Caco-2 (cell line): Measurements from ENCODE around the gene ANKRD23. TPM values are rescaled to one million over a fixed set of nuclear protein-coding genes. Genes with fewer than 3 reads are reported as not detected.

ENCODE experiments used
- BruUV-seq: library from RNA; stranded (reverse); fragments of 400-500 nt; replicated peaks from 2 replicates; lab custom pipeline; 2021; lab: Mats Ljungman, UMichigan
- CTCF ChIA-PET: fragments of 300-600 bp; sonication (Branson Sonifier 250); formaldehyde crosslinking; loops from one replicate; lab custom pipeline; 2022; ENCODE audit warnings: antibody characterized with exemption; lab: Charles Lee
- POLR2A ChIA-PET: fragments of 300-600 bp; sonication (Branson Sonifier 250); formaldehyde crosslinking; loops from one replicate; lab custom pipeline; 2022; ENCODE audit warnings: antibody characterized with exemption; lab: Charles Lee
- DNase-seq, 2 experiments: peaks; one replicate each; pipeline versions ENCODE4 v3.0.0 to v3.0.0-alpha.2; 2020 to 2022
- H3K27me3 ChIP-seq: replicated peaks from 2 replicates; pipeline ENCODE4 v1.6.0; 2011; ENCODE audit warnings: low read length; ENCODE audit not compliant: control insufficient read depth, insufficient read depth
- H3K36me3 ChIP-seq: 2 replicates; pipeline ENCODE4 v1.5.1; 2011; ENCODE audit warnings: low read length; ENCODE audit not compliant: control insufficient read depth, insufficient read depth
- H3K4me1 ChIP-seq: fragments of 250-450 bp; sonication (Bioruptor Pico); 2 replicates; pipeline ENCODE4 v1.5.1; 2020; ENCODE audit warnings: mild to moderate bottlenecking
- H3K4me3 ChIP-seq: 2 replicates; pipeline ENCODE4 v1.5.1; 2011; ENCODE audit warnings: low read depth, mild to moderate bottlenecking, control low read depth, low read length
- H3K9me3 ChIP-seq: fragments of 250-450 bp; sonication (Bioruptor Pico); 2 replicates; pipeline ENCODE4 v1.5.1; 2020; ENCODE audit warnings: mild to moderate bottlenecking, moderate library complexity
- H3K27ac Mint-ChIP-seq: one replicate; pipeline ENCODE4 v1.8.0; 2022; ENCODE audit warnings: mixed read lengths; ENCODE audit not compliant: unreplicated experiment
- H3K27me3 Mint-ChIP-seq: one replicate; pipeline ENCODE4 v1.8.0; 2022; ENCODE audit warnings: mixed read lengths; ENCODE audit not compliant: insufficient read depth, unreplicated experiment
- H3K36me3 Mint-ChIP-seq: one replicate; pipeline ENCODE4 v1.8.0; 2022; ENCODE audit warnings: mild to moderate bottlenecking, mixed read lengths; ENCODE audit not compliant: insufficient read depth, unreplicated experiment
- H3K4me1 Mint-ChIP-seq: one replicate; pipeline ENCODE4 v1.8.0; 2022; ENCODE audit warnings: low read depth, mixed read lengths; ENCODE audit not compliant: unreplicated experiment
- H3K4me3 Mint-ChIP-seq: one replicate; pipeline ENCODE4 v1.8.0; 2022; ENCODE audit warnings: mild to moderate bottlenecking, moderate library complexity, mixed read lengths; ENCODE audit not compliant: unreplicated experiment
- H3K9me3 Mint-ChIP-seq: one replicate; pipeline ENCODE4 v1.8.0; 2022; ENCODE audit warnings: mixed read lengths; ENCODE audit not compliant: unreplicated experiment
- intact Hi-C: fragments of 100-400 bp; cut with micrococcal nuclease; formaldehyde crosslinking; loops from one replicate; pipeline ENCODE4 v1.10.0; 2022; ENCODE audit not compliant: unreplicated experiment
- total RNA-seq: library from RNA; stranded (reverse); gene quantifications from 2 replicates; pipeline ENCODE4 v1.2.3, GENCODE V29; 2022
- TF ChIP-seq, protein P1 (sequence below), 2 experiments: fragments of 200-600 bp in 1 of 2; IDR thresholded peaks; 1 replicate in 1 of 2; 2 replicates in 1 of 2; pipeline versions ENCODE4 v1.5.1 to v1.8.0; 2011 to 2022; ENCODE audit warnings: antibody characterized with exemption in 1 of 2, control low read depth in 1 of 2, inconsistent platforms in 1 of 2, low read depth in 1 of 2, low read length in 1 of 2, mild to moderate bottlenecking in 1 of 2, moderate library complexity in 1 of 2; ENCODE audit not compliant: insufficient read depth in 1 of 2, severe bottlenecking in 1 of 2, unreplicated experiment in 1 of 2

ANKRD23 gene
- total RNA-seq, 1 experiment from 2014 or later: 2.5 TPM

- Histone ChIP-seq H3K4me1 (peaks cover 4% of the 10 kb centered on the region; the same call in 1 of the 2 replicates), H3K9me3 (no peaks in the 10 kb centered on the region), H3K36me3 (peaks cover 6% of the 10 kb centered on the region), H3K4me3 (no peak overlapping the region), H3K27me3 (no peaks in the 10 kb centered on the region)
- no peak for DNase-seq
- CTCF ChIA-PET: no interaction called here
- TF ChIP-seq, protein P1, sequence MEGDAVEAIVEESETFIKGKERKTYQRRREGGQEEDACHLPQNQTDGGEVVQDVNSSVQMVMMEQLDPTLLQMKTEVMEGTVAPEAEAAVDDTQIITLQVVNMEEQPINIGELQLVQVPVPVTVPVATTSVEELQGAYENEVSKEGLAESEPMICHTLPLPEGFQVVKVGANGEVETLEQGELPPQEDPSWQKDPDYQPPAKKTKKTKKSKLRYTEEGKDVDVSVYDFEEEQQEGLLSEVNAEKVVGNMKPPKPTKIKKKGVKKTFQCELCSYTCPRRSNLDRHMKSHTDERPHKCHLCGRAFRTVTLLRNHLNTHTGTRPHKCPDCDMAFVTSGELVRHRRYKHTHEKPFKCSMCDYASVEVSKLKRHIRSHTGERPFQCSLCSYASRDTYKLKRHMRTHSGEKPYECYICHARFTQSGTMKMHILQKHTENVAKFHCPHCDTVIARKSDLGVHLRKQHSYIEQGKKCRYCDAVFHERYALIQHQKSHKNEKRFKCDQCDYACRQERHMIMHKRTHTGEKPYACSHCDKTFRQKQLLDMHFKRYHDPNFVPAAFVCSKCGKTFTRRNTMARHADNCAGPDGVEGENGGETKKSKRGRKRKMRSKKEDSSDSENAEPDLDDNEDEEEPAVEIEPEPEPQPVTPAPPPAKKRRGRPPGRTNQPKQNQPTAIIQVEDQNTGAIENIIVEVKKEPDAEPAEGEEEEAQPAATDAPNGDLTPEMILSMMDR (IDR thresholded peaks at IDR 0.05; ENCODE audit: insufficient read depth in 1 of 2, low read depth in 1 of 2, low read length in 1 of 2, severe bottlenecking in 1 of 2, unreplicated experiment in 1 of 2): no peak
- Mint-ChIP-seq H3K27ac (no peak overlapping the region), H3K36me3 (peaks cover 19% of the 10 kb centered on the region), H3K4me1 (peaks cover 14% of the 10 kb centered on the region), H3K27me3 (no peaks in the 10 kb centered on the region), H3K4me3 (no peak overlapping the region), H3K9me3 (no peaks in the 10 kb centered on the region)
- BruUV-seq: no TSS peak
- intact Hi-C loops: no loop called here
- POLR2A ChIA-PET: no interaction called here
Observed at GRCh38 chr2:96810783-96811192, 33.0 kb downstream of the ANKRD23 start.

DNA sequence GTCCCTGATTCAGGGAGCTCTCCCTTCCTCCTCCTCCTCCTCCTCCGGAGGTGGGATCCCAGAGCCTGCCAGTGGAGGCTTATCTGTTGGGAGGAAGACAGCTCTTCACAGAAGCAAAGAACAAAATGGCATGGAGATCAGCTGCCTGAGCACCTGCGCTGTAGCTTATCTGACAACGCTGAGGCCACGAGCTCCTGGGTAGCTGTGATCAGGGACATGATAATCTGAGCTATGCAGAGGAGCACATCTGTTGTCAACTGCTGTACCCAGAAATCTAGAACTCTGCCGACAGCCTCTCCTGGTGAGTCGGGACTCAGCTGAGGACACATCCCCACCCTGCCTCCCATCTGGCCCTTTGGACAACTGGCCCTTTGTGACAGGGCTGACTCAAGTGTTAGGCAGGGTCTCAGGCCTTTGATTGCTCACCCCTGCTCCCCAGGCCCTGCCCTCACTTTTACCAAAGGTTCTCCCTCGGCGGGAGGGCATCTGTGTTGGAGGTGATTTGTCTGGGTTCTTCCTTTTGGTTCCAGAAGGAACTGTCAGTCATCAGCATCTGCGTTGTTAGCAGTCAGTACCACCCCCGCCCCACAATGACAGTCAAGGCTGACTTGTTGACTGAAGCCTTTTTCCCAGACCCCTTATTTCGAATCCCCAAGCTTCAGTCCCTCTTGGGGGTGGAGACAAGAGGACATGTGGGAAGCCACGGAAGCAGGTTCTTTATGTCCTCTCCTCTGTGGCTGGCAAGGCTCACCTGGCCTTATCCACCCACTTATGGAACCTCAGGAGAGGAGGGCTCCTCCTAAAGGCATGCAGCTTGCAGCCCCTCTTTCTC, 33.7 kb downstream of the ANKRD23 start:
- intact Hi-C loops: no loop called here
- Histone ChIP-seq H3K27me3 (no peaks in the 10 kb centered on the region), H3K4me1 (peaks cover 4% of the 10 kb centered on the region; the same call in 1 of the 2 replicates), H3K9me3 (no peaks in the 10 kb centered on the region), H3K4me3 (no peak overlapping the region), H3K36me3 (peaks cover 6% of the 10 kb centered on the region)
- peaks cover 13% of the 10 kb centered on the region for H3K36me3 Mint-ChIP-seq
- no peaks in the 10 kb centered on the region for H3K27me3 Mint-ChIP-seq
- peaks cover 14% of the 10 kb centered on the region for H3K4me1 Mint-ChIP-seq
- ChIA-PET CTCF (no interaction called here), POLR2A (no interaction called here)
- no peak overlapping the region for H3K27ac Mint-ChIP-seq
- BruUV-seq: TSS peak; percentile 27
- H3K4me3 Mint-ChIP-seq: no peak overlapping the region
- no peak for DNase-seq
- H3K9me3 Mint-ChIP-seq: no peaks in the 10 kb centered on the region
- TF ChIP-seq, protein P1 (IDR thresholded peaks at IDR 0.05; ENCODE audit: insufficient read depth in 1 of 2, low read depth in 1 of 2, low read length in 1 of 2, severe bottlenecking in 1 of 2, unreplicated experiment in 1 of 2): no peak

DNA sequence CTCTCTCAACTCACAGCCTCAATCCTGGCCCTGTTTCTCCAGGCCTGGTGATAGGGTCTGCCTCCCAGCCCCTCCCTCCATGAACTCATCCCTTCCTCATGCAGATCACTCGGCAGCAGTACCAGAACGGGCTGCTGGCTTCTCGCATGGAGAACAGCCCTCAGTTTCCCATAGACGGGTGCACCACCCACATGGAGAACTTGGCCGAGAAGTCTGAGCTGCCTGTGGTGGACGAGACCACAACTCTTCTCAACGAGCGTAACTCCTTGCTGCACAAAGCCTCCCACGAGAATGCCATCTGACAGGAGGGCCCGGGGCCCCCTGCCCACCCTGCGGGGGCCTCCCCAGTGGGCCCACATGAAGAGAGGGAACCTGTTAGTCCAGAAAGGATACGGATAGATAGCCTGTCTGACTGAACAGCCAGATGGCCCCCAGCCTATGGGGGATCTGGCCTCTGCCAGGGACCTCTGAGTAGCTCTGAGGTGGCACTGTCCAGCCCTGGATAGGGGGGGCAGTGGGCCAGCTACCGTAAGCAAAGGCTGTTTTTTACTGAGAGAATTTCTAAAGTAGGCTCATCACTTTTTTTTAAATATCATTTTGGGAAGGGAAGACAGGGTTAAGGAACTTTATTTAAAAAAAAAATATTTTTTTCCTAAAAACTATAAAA, 34.5 kb downstream of the ANKRD23 start:
- Mint-ChIP-seq H3K27me3 (no peaks in the 10 kb centered on the region), H3K27ac (no peak overlapping the region), H3K4me3 (no peak overlapping the region), H3K4me1 (peaks cover 14% of the 10 kb centered on the region), H3K36me3 (peaks cover 12% of the 10 kb centered on the region), H3K9me3 (no peaks in the 10 kb centered on the region)
- Histone ChIP-seq H3K4me1 (no peaks in the 10 kb centered on the region), H3K9me3 (no peaks in the 10 kb centered on the region), H3K4me3 (no peak overlapping the region), H3K27me3 (no peaks in the 10 kb centered on the region), H3K36me3 (peaks cover 6% of the 10 kb centered on the region)
- ChIA-PET POLR2A (no interaction called here), CTCF (no interaction called here)
- BruUV-seq: no TSS peak
- DNase-seq: no peak
- TF ChIP-seq, protein P1 (IDR thresholded peaks at IDR 0.05; ENCODE audit: insufficient read depth in 1 of 2, low read depth in 1 of 2, low read length in 1 of 2, severe bottlenecking in 1 of 2, unreplicated experiment in 1 of 2): no peak
- intact Hi-C loops: no loop called here
